Stomach (tissue), 4 donors: ENCODE measurements around the gene SENP2.

ENCODE experiments used
- EP300 ChIP-seq: sonication (generic); formaldehyde crosslinking; IDR thresholded peaks from one replicate; pipeline ENCODE4 v1.6.1; 2017; ENCODE audit warnings: antibody characterized with exemption
- POLR2A ChIP-seq, 4 donors: fragments of 450-650 bp; IDR thresholded peaks; one replicate each; pipeline ENCODE4 v1.6.1; 2016; ENCODE audit warnings: antibody characterized with exemption in 4 of 4, control low read depth in 2 of 4, mild to moderate bottlenecking in 1 of 4, moderate library complexity in 1 of 4
- POLR2AphosphoS5 ChIP-seq, 3 donors: sonication (generic); formaldehyde crosslinking; IDR thresholded peaks; one replicate each; pipeline ENCODE4 v1.6.1; 2016; ENCODE audit warnings: antibody characterized with exemption in 3 of 3
- TF ChIP-seq, protein P1 (sequence below), 7 experiments: fragments of 450-650 bp in 4 of 7; fragments of 200-600 bp in 3 of 7; sonication (generic) in 3 of 7; IDR thresholded peaks; one replicate each; pipeline ENCODE4 v1.5.1; 2016 to 2019; ENCODE audit warnings: antibody characterized with exemption in 7 of 7, control low read depth in 2 of 7, mild to moderate bottlenecking in 1 of 7

GRCh38 chr3:185549651-185550111, 36.4 kb upstream of the SENP2 start:
- TF ChIP-seq, protein P1, sequence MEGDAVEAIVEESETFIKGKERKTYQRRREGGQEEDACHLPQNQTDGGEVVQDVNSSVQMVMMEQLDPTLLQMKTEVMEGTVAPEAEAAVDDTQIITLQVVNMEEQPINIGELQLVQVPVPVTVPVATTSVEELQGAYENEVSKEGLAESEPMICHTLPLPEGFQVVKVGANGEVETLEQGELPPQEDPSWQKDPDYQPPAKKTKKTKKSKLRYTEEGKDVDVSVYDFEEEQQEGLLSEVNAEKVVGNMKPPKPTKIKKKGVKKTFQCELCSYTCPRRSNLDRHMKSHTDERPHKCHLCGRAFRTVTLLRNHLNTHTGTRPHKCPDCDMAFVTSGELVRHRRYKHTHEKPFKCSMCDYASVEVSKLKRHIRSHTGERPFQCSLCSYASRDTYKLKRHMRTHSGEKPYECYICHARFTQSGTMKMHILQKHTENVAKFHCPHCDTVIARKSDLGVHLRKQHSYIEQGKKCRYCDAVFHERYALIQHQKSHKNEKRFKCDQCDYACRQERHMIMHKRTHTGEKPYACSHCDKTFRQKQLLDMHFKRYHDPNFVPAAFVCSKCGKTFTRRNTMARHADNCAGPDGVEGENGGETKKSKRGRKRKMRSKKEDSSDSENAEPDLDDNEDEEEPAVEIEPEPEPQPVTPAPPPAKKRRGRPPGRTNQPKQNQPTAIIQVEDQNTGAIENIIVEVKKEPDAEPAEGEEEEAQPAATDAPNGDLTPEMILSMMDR (IDR thresholded peaks at IDR 0.05), result no peak
- no peak for TF ChIP-seq POLR2A (IDR thresholded peaks at IDR 0.05)
- TF ChIP-seq EP300, result no peak
- no peak for TF ChIP-seq POLR2AphosphoS5 (IDR thresholded peaks at IDR 0.05)
